Measurements from ENCODE around the gene FMNL2.

GRCh38 chr2:152638056-152638455 lies 303.1 kb downstream of the FMNL2 start:
- TF ChIP-seq ARNT (IDR thresholded peaks at IDR 0.05) (no peak), ELF4 (IDR thresholded peaks at IDR 0.05) (no peak), FOXM1 (IDR thresholded peaks at IDR 0.05; ENCODE audit: borderline replicate concordance) (no peak), TARDBP (IDR thresholded peaks at IDR 0.05) (no peak), FOXK2 (IDR thresholded peaks at IDR 0.05) (no peak), SP1 (IDR thresholded peaks at IDR 0.05) (no peak), ZNF384 (IDR thresholded peaks at IDR 0.05) (no peak), HDGF (IDR thresholded peaks at IDR 0.05; ENCODE audit: borderline replicate concordance) (no peak), NFRKB (IDR thresholded peaks at IDR 0.05) (no peak)

Data from HEK293T (cell line).